ENCODE data around the gene GSTT4. TPM values are rescaled to one million over a fixed set of nuclear protein-coding genes. Genes with fewer than 3 reads are reported as not detected.
"Not testable (repeated sequence)": the region's sequence is repeated elsewhere in the genome, so short reads cannot be mapped to it uniquely, and the experiment has no call there.

The GSTT4 gene
- total RNA-seq, 3 donors from 2014 or later (not counting 1 experiment from before 2014, with no cell fraction given): not detected

DNA sequence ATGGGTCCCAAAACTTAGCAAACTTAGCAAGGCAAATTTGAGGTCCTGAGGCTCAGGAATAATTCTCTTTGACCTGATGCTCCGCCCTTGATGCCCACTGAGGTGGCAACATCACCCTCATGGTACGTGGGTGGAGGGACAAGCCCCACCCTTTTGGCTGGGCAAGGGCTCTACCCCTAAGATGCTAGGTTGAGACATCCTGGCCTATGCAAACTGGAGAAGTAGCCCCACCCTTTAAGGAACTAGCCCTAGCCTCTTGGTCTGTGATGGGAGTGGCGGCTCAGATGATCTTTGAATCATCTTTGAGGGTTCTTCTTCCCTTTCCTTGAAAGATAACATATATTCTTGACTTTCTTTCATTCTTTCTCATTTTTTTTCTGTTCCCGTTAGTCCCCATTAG, 38.7 kb upstream of the GSTT4 start:
- 89% methylated on average over 4 of the region's 4 CpGs for WGBS (ENCODE audit: insufficient coverage)
- peak in 1 of 3 donors; percentile 51 for ATAC-seq
- H3K27me3 Mint-ChIP-seq (ENCODE audit: low read depth in 2 of 2): no peaks in the 10 kb centered on the region

DNA sequence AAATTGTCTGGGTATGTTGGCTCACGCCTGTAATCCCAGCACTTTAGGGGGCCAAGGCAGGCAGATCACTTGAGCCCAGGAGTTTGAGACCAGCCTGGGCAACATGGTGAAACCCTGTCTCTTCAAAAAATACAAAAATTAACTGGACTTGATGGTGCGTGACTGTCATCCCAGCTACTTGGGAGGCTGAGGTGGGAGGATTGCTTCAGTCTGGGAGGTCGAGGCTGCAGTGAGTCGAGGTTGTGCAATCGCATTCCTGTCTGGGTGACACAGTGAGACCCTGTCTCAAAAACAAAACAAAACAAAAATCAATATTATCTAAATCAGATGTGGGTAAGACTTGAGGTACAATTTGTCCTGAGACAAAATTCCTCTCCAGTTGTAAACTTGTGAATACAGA, 38.2 kb upstream of the GSTT4 start:
- peaks cover 16% of the 10 kb centered on the region for H3K36me3 Mint-ChIP-seq
- H3K27ac Mint-ChIP-seq; H3K27ac ChIP-seq (ENCODE audit: low read length); intact Hi-C loops (cut with micrococcal nuclease); H3K9me3 ChIP-seq (ENCODE audit: control insufficient read depth, insufficient read depth, low read length); H3K4me3 Mint-ChIP-seq; H3K9me3 Mint-ChIP-seq; H3K27me3 Mint-ChIP-seq (ENCODE audit: low read depth in 2 of 2); H3K4me3 ChIP-seq (ENCODE audit: low read length); DNase-seq; H3K4me1 Mint-ChIP-seq; H3K4me1 ChIP-seq (ENCODE audit: control insufficient read depth, insufficient read depth, low read length); H3K27me3 ChIP-seq (ENCODE audit: control insufficient read depth, insufficient read depth, low read length); ATAC-seq: not testable (repeated sequence)
- H3K36me3 ChIP-seq (ENCODE audit: control insufficient read depth, insufficient read depth, low read length): peaks cover 65% of the 10 kb centered on the region
- WGBS (ENCODE audit: insufficient coverage): 88% methylated on average over 4 of the region's 5 CpGs

More for the DNA sequence above, 38.7 kb upstream of the GSTT4 start:
- no peak overlapping the region for H3K27ac Mint-ChIP-seq
- intact Hi-C loops (cut with micrococcal nuclease): no loop called here
- DNase-seq: no peak
- Histone ChIP-seq H3K4me1 (ENCODE audit: control insufficient read depth, insufficient read depth, low read length) (no peaks in the 10 kb centered on the region), H3K36me3 (ENCODE audit: control insufficient read depth, insufficient read depth, low read length) (peaks cover 65% of the 10 kb centered on the region), H3K27me3 (ENCODE audit: control insufficient read depth, insufficient read depth, low read length) (no peaks in the 10 kb centered on the region), H3K27ac (ENCODE audit: low read length) (no peak overlapping the region), H3K9me3 (ENCODE audit: control insufficient read depth, insufficient read depth, low read length) (no peaks in the 10 kb centered on the region), H3K4me3 (ENCODE audit: low read length) (no peak overlapping the region)
- H3K9me3 Mint-ChIP-seq: no peaks in the 10 kb centered on the region
- H3K4me1 Mint-ChIP-seq: peaks cover 0 to 6% of the 10 kb centered on the region in 2 donors
- H3K36me3 Mint-ChIP-seq: peaks cover 11% of the 10 kb centered on the region
- TF ChIP-seq, protein P1, sequence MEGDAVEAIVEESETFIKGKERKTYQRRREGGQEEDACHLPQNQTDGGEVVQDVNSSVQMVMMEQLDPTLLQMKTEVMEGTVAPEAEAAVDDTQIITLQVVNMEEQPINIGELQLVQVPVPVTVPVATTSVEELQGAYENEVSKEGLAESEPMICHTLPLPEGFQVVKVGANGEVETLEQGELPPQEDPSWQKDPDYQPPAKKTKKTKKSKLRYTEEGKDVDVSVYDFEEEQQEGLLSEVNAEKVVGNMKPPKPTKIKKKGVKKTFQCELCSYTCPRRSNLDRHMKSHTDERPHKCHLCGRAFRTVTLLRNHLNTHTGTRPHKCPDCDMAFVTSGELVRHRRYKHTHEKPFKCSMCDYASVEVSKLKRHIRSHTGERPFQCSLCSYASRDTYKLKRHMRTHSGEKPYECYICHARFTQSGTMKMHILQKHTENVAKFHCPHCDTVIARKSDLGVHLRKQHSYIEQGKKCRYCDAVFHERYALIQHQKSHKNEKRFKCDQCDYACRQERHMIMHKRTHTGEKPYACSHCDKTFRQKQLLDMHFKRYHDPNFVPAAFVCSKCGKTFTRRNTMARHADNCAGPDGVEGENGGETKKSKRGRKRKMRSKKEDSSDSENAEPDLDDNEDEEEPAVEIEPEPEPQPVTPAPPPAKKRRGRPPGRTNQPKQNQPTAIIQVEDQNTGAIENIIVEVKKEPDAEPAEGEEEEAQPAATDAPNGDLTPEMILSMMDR (IDR thresholded peaks at IDR 0.05): no peak
- H3K4me3 Mint-ChIP-seq: no peak overlapping the region

DNA sequence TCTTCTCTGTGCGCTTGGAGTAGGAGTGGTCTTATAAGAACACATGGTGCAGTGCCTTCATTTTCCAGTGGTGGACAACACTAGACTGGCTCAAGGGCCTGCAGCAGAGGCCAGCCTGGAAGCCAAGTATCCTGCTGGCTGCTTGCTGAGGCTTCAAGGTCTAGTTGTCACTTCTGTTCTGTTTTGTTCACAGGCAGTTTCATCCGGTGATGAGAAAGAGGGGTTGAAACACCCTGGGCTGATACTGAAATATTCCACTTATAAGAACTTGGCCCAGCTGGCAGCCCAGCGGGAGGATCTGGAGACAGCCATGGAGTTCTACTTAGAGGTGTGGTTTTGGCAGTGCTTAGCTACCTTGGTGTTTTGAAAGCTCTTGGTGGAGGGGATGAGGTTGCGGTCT, 35.7 kb upstream of the GSTT4 start:
- WGBS (ENCODE audit: insufficient coverage): 97% methylated on average over 4 of the region's 4 CpGs
- DNase-seq (no peak), ATAC-seq (no peak)
- H3K36me3 ChIP-seq (ENCODE audit: control insufficient read depth, insufficient read depth, low read length): peaks cover 69% of the 10 kb centered on the region
- no peak overlapping the region for H3K4me3 ChIP-seq (ENCODE audit: low read length)
- Mint-ChIP-seq H3K36me3 (peaks cover 16% of the 10 kb centered on the region), H3K27me3 (ENCODE audit: low read depth in 2 of 2) (no peaks in the 10 kb centered on the region), H3K4me3 (no peak overlapping the region), H3K4me1 (peaks cover 0 to 6% of the 10 kb centered on the region in 2 donors), H3K9me3 (no peaks in the 10 kb centered on the region), H3K27ac (no peak overlapping the region)
- no peaks in the 10 kb centered on the region for H3K9me3 ChIP-seq (ENCODE audit: control insufficient read depth, insufficient read depth, low read length)
- H3K27me3 ChIP-seq (ENCODE audit: control insufficient read depth, insufficient read depth, low read length): no peaks in the 10 kb centered on the region
- no peak overlapping the region for H3K27ac ChIP-seq (ENCODE audit: low read length)
- no peaks in the 10 kb centered on the region for H3K4me1 ChIP-seq (ENCODE audit: control insufficient read depth, insufficient read depth, low read length)
- TF ChIP-seq, protein P1 (IDR thresholded peaks at IDR 0.05): no peak
- intact Hi-C loops (cut with micrococcal nuclease): no loop called here

DNA sequence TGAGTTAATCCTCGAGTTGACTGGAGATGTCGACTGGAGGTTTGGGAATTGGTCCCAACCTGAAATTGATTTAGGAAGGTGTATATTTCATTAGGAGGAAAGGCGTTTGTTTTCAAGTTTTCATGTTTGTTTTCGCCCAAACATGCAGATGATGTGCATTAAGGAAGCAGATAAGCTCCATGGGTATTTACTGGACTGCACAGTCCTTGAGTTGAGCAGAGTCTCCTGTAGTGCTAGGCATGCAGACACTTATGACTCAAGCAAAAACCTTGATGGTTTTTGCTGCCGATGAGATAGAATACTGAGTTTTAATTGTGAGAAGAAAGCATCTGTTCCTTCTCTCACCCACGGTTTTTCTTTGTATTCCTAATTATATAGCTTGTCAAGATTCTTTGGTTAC, 33.8 kb upstream of the GSTT4 start:
- ATAC-seq (no peak), DNase-seq (no peak)
- Histone ChIP-seq H3K4me3 (ENCODE audit: low read length) (no peak overlapping the region), H3K4me1 (ENCODE audit: control insufficient read depth, insufficient read depth, low read length) (no peaks in the 10 kb centered on the region), H3K9me3 (ENCODE audit: control insufficient read depth, insufficient read depth, low read length) (no peaks in the 10 kb centered on the region), H3K27ac (ENCODE audit: low read length) (no peak overlapping the region), H3K27me3 (ENCODE audit: control insufficient read depth, insufficient read depth, low read length) (no peaks in the 10 kb centered on the region), H3K36me3 (ENCODE audit: control insufficient read depth, insufficient read depth, low read length) (peaks cover 64% of the 10 kb centered on the region)
- Mint-ChIP-seq H3K36me3 (peaks cover 16% of the 10 kb centered on the region), H3K27ac (peak overlapping the region in 1 of 2 donors; percentile 29), H3K4me1 (peaks cover 10 to 11% of the 10 kb centered on the region in 2 donors), H3K9me3 (no peaks in the 10 kb centered on the region), H3K4me3 (no peak overlapping the region), H3K27me3 (ENCODE audit: low read depth in 2 of 2) (no peaks in the 10 kb centered on the region)
- 94% methylated on average over 5 of the region's 6 CpGs for WGBS (ENCODE audit: insufficient coverage)
- TF ChIP-seq, protein P1 (IDR thresholded peaks at IDR 0.05): no peak
- intact Hi-C loops (cut with micrococcal nuclease): no loop called here
